Measurements from ENCODE around the gene RBMS3. TPM values are rescaled to one million over a fixed set of nuclear protein-coding genes. Genes with fewer than 3 reads are reported as not detected.

Gene RBMS3
- total and polyA plus RNA-seq, 4 donors = 4.8 to 117 (median 29.4) TPM

DNA sequence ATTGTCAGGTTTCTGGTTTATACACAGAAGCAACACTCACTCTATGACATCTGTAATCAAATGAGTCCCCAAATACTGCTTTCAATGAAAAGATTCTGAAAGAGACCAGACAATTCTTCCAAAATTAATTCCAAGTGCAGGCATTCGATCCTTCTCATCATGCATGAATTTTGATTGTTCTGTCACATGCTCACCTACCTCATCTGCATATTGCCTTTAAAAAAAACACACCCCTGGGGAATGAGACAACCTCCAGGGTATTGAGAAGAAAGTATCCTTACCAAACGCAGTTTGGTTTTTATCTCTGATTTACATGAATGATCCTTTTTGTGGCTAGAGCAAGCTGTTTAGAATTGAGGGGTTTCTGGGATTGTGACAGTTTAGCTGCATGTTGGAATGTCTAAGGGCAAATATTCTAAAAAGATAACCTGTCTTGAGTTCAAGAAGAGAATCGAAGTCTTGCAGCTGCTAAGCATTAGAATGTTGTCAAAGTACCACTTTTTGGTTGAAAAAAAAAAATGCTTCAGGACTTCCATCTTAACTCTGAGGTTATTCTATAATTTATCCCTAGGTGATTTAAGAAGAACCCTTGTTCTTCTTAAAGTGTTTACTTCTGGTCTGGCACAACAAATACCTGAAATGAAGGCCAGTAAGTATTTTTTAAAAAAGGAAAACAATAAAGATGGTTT is 653.1 kb downstream of the RBMS3 start:
- H3K4me1 ChIP-seq (ENCODE audit: control insufficient read depth in 5 of 5, insufficient read depth in 5 of 5, low read length in 5 of 5) = peaks cover 0 to 33% (median 8%) of the 10 kb centered on the region in 5 donors
- H3K27ac ChIP-seq (ENCODE audit: low read depth in 1 of 2, low read length in 1 of 2) = no peak overlapping the region
- TF ChIP-seq, protein P1, sequence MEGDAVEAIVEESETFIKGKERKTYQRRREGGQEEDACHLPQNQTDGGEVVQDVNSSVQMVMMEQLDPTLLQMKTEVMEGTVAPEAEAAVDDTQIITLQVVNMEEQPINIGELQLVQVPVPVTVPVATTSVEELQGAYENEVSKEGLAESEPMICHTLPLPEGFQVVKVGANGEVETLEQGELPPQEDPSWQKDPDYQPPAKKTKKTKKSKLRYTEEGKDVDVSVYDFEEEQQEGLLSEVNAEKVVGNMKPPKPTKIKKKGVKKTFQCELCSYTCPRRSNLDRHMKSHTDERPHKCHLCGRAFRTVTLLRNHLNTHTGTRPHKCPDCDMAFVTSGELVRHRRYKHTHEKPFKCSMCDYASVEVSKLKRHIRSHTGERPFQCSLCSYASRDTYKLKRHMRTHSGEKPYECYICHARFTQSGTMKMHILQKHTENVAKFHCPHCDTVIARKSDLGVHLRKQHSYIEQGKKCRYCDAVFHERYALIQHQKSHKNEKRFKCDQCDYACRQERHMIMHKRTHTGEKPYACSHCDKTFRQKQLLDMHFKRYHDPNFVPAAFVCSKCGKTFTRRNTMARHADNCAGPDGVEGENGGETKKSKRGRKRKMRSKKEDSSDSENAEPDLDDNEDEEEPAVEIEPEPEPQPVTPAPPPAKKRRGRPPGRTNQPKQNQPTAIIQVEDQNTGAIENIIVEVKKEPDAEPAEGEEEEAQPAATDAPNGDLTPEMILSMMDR (IDR thresholded peaks at IDR 0.05; ENCODE audit: control extremely low read depth, extremely low read depth) = no peak
- H3K27me3 ChIP-seq (ENCODE audit: control insufficient read depth in 3 of 3, insufficient read depth in 3 of 3, low read length in 2 of 3) = no peaks in the 10 kb centered on the region
- H3K9me3 ChIP-seq (ENCODE audit: control insufficient read depth in 4 of 4, insufficient read depth in 3 of 4, low read length in 3 of 4) = no peaks in the 10 kb centered on the region
- no peak overlapping the region for H3K9ac ChIP-seq (ENCODE audit: insufficient read depth in 1 of 2, low read length in 2 of 2)
- ATAC-seq (ENCODE audit: insufficient read depth, low FRiP score) = no peak
- DNase-seq = peak in 2 of 3 donors; percentile 65
- 70 to 71% methylated on average over 3 of the region's 3 CpGs for WGBS, 2 donors
- H3K4me3 ChIP-seq = no peak overlapping the region
- H3K36me3 ChIP-seq (ENCODE audit: control insufficient read depth in 4 of 4, insufficient read depth in 4 of 4, low read length in 4 of 4) = no peaks in the 10 kb centered on the region

DNA sequence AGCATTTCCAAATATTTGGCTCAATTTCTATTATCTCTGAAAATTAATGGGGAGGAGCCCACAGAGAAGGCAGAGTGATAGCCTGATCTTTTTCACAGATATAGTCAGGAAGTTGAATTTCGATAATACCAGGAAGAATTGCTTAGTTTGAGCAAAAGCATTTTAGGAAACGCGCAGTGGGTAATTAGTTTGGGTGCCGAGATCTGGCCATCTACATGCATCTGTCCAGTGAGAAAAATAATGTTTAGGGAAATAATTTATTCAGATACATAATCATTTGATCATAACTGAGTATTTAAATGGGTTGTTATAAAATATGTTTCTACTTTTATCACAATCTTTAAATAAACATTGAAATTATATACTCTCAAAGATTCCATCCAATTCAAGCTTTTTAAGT is 653.9 kb downstream of the RBMS3 start:
- DNase-seq (peak in 2 of 3 donors; percentile 50 to 55), ATAC-seq (ENCODE audit: insufficient read depth, low FRiP score) (no peak)
- Histone ChIP-seq H3K36me3 (ENCODE audit: control insufficient read depth in 4 of 4, insufficient read depth in 4 of 4, low read length in 4 of 4) (peaks cover 0 to 3% (median 0%) of the 10 kb centered on the region in 4 donors), H3K4me3 (no peak overlapping the region), H3K27ac (ENCODE audit: low read depth in 1 of 2, low read length in 1 of 2) (no peak overlapping the region), H3K9me3 (ENCODE audit: control insufficient read depth in 4 of 4, insufficient read depth in 3 of 4, low read length in 3 of 4) (no peaks in the 10 kb centered on the region), H3K4me1 (ENCODE audit: control insufficient read depth in 5 of 5, insufficient read depth in 5 of 5, low read length in 5 of 5) (peaks cover 0 to 33% (median 8%) of the 10 kb centered on the region in 5 donors), H3K9ac (ENCODE audit: insufficient read depth in 1 of 2, low read length in 2 of 2) (peak overlapping the region in 1 of 2 donors; percentile 4), H3K27me3 (ENCODE audit: control insufficient read depth in 3 of 3, insufficient read depth in 3 of 3, low read length in 2 of 3) (no peaks in the 10 kb centered on the region)
- 76 to 85% methylated on average over 4 of the region's 4 CpGs for WGBS, 2 donors
- TF ChIP-seq, protein P1 (IDR thresholded peaks at IDR 0.05; ENCODE audit: control extremely low read depth, extremely low read depth) = no peak

DNA sequence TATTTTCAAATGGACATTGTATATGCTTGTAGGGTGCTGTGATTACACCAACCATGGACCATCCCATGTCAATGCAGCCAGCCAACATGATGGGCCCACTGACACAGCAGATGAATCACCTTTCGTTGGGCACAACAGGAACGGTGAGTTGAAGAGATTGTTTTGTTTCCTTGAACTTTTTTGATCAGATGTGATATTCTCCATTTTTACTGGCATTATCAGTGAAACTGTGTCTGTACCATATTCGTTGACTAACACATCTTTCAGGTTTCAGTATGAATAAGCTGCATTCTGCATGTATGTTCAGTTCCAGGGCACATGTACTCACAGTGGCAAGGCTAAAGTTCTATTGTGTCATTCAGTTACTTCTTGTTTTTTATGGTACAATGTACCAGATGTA is 655.2 kb downstream of the RBMS3 start:
- peaks cover 0 to 41% (median 15%) of the 10 kb centered on the region in 5 donors for H3K4me1 ChIP-seq (ENCODE audit: control insufficient read depth in 5 of 5, insufficient read depth in 5 of 5, low read length in 5 of 5)

More for the DNA sequence above, 655.2 kb downstream of the RBMS3 start:
- no peak overlapping the region for H3K9ac ChIP-seq (ENCODE audit: insufficient read depth in 1 of 2, low read length in 2 of 2)
- no peak overlapping the region for H3K4me3 ChIP-seq
- WGBS, 2 donors = 87 to 94% methylated on average over 3 of the region's 3 CpGs
- H3K27me3 ChIP-seq (ENCODE audit: control insufficient read depth in 3 of 3, insufficient read depth in 3 of 3, low read length in 2 of 3) = no peaks in the 10 kb centered on the region
- no peak overlapping the region for H3K27ac ChIP-seq (ENCODE audit: low read depth in 1 of 2, low read length in 1 of 2)
- H3K9me3 ChIP-seq (ENCODE audit: control insufficient read depth in 4 of 4, insufficient read depth in 3 of 4, low read length in 3 of 4) = no peaks in the 10 kb centered on the region
- ATAC-seq (ENCODE audit: insufficient read depth, low FRiP score) (no peak), DNase-seq (no peak)
- TF ChIP-seq, protein P1 (IDR thresholded peaks at IDR 0.05; ENCODE audit: control extremely low read depth, extremely low read depth) = no peak
- peaks cover 0 to 3% (median 0%) of the 10 kb centered on the region in 4 donors for H3K36me3 ChIP-seq (ENCODE audit: control insufficient read depth in 4 of 4, insufficient read depth in 4 of 4, low read length in 4 of 4)

Data from lung (tissue), 12 donors.